Stimulated activated naive CD8-positive, alpha-beta T cell treated with anti-CD3 and anti-CD28 coated beads, Interleukin-15, amount 100 ng/mL, for 72 hours (primary cell): ENCODE measurements around the gene CCDC88B.

Experiments
- ATAC-seq: fragments of 150-1000 bp; cut with Tn5 transposase; 2 replicates; pipeline ENCODE4 v1.10.0; 2021; ENCODE audit warnings: mild to moderate bottlenecking, moderate library complexity
- DNase-seq, 2 donors: peaks; one replicate each; pipeline ENCODE4 v3.0.0; 2021 to 2022
- H3K27ac Mint-ChIP-seq, 2 donors: one replicate each; pipeline ENCODE4 v1.8.0; 2022; ENCODE audit warnings: mild to moderate bottlenecking in 2 of 2, mixed read lengths in 2 of 2, moderate library complexity in 2 of 2
- H3K27me3 Mint-ChIP-seq: one replicate; pipeline ENCODE4 v1.8.0; 2022; ENCODE audit warnings: mixed read lengths
- H3K4me1 Mint-ChIP-seq: one replicate; pipeline ENCODE4 v1.8.0; 2022; ENCODE audit warnings: mild to moderate bottlenecking, mixed read lengths
- H3K4me3 Mint-ChIP-seq, 2 donors: one replicate each; pipeline ENCODE4 v1.8.0; 2022; ENCODE audit warnings: mild to moderate bottlenecking in 2 of 2, mixed read lengths in 2 of 2, moderate library complexity in 1 of 2
- H3K9me3 Mint-ChIP-seq, 2 donors: one replicate each; pipeline ENCODE4 v1.8.0; 2022; ENCODE audit warnings: mixed read lengths in 2 of 2

CCDC88B gene

DNA sequence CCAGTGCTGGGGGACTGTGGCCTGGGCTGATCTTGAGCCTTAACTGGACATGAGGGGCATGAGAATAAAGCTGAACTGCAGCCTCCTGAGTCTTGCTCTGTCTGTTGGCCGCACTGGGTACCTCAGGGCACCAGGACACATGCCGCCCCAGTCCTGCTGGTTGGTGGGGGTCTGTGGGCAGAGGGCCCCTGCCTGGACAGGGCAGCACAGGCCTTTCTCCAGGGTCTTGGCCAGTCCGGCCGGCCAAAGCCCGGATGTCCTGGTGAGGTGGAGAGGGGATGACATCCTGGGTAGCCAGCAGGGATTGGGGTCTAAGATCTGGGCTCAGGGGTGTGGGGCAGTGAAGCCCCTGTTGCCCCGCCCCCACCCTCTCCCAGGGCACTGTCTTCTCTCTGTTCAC lies 17.4 kb downstream of the CCDC88B start:
- no peak overlapping the region for H3K27ac Mint-ChIP-seq
- H3K9me3 Mint-ChIP-seq: no peaks in the 10 kb centered on the region
- peaks cover 70% of the 10 kb centered on the region for H3K4me1 Mint-ChIP-seq
- H3K27me3 Mint-ChIP-seq: no peaks in the 10 kb centered on the region
- H3K4me3 Mint-ChIP-seq: peak overlapping the region; percentile 60 to 75
- no peak for ATAC-seq
- no peak for DNase-seq

DNA sequence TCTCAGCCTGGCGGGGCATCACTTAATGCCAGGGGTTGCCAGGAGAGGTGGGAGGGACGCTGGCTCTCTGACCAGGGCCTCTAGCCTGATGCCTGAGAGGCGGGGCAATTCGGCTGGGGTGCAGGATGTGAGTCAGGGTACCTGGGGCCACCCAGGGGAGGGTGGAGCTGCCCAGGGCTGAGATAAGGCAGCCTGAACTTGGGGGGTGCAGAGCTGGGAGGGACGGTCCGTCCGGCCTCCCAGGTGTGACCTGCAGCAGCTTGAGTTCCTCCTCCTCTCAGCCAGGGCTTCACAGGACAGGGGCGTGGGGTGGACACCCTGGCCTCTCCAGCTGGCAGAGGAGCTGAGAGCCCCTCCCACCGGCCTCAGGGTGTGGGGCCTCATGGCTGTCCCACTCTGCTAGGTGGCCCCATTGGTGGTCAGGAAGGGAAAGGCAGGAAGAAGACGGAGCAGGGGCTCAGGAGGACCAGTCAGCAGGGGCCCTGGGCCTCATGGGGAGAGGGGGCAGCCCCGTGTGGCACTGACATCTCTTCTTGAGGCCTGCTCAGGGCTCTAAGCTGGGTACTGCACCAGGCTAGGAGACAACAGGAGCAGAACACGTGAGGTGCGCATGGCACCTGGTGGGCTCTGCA lies 18.0 kb downstream of the CCDC88B start:
- H3K27ac Mint-ChIP-seq: no peak overlapping the region

GRCh38 chr11:64358536-64358906 lies 18.5 kb downstream of the CCDC88B start:
- Mint-ChIP-seq H3K27ac (no peak overlapping the region), H3K4me1 (peaks cover 70% of the 10 kb centered on the region), H3K9me3 (no peaks in the 10 kb centered on the region), H3K27me3 (no peaks in the 10 kb centered on the region), H3K4me3 (peak overlapping the region; percentile 60 to 75)
- DNase-seq (no peak), ATAC-seq (no peak)

More for the DNA sequence above, 18.0 kb downstream of the CCDC88B start:
- DNase-seq (peak; percentile 36 to 46), ATAC-seq (peak; percentile 52)
- Mint-ChIP-seq H3K4me1 (peaks cover 70% of the 10 kb centered on the region), H3K27me3 (no peaks in the 10 kb centered on the region), H3K9me3 (no peaks in the 10 kb centered on the region), H3K4me3 (peak overlapping the region; percentile 60 to 75)

GRCh38 chr11:64358907-64359711 lies 19.1 kb downstream of the CCDC88B start, which contains the start of gene RPS6KA4:
RPS6KA4 (plus strand) TSS chr11:64359162; CDS start chr11:64359236, 74 bp downstream.
- no peaks in the 10 kb centered on the region for H3K27me3 Mint-ChIP-seq
- DNase-seq (peak; percentile 44 to 59), ATAC-seq (peak; percentile 72)
- peak within 1 kb of the TSS; percentile 49 to 71 for H3K27ac Mint-ChIP-seq
- H3K4me1 Mint-ChIP-seq: peaks cover 70% of the 10 kb centered on the region
- H3K9me3 Mint-ChIP-seq: no peaks in the 10 kb centered on the region
- H3K4me3 Mint-ChIP-seq: peak within 1 kb of the TSS; percentile 81 to 84

- H3K4me3 Mint-ChIP-seq: peak overlapping the region; percentile 81 to 84
- peak overlapping the region in 1 of 2 donors; percentile 49 for H3K27ac Mint-ChIP-seq
- ATAC-seq (peak; percentile 41), DNase-seq (peak in 1 of 2 donors; percentile 33)
- peaks cover 64% of the 10 kb centered on the region for H3K4me1 Mint-ChIP-seq
- H3K27me3 Mint-ChIP-seq: no peaks in the 10 kb centered on the region
- H3K9me3 Mint-ChIP-seq: no peaks in the 10 kb centered on the region
Observed at GRCh38 chr11:64359712-64360445, 19.9 kb downstream of the CCDC88B start.

GRCh38 chr11:64360448-64360921 lies 20.5 kb downstream of the CCDC88B start:
- Mint-ChIP-seq H3K4me1 (peaks cover 58% of the 10 kb centered on the region), H3K27me3 (no peaks in the 10 kb centered on the region), H3K4me3 (peak overlapping the region; percentile 81 to 84), H3K27ac (no peak overlapping the region), H3K9me3 (no peaks in the 10 kb centered on the region)
- ATAC-seq (no peak), DNase-seq (no peak)

DNA sequence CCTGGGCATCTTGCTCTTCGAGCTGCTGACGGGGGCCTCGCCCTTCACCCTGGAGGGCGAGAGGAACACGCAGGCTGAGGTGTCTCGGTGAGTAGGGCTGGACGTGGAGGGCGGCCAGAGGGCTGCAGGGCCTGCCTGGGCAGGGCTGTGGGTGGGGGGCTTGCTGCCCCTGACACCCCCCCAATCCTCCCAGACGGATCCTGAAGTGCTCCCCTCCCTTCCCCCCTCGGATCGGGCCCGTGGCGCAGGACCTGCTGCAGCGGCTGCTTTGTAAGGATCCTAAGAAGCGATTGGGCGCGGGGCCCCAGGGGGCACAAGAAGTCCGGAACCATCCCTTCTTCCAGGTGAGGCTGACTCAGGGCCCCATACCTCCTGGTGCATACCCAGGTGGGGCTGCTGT lies 21.7 kb downstream of the CCDC88B start:
- no peaks in the 10 kb centered on the region for H3K9me3 Mint-ChIP-seq
- DNase-seq: no peak
- no peak for ATAC-seq
- peak overlapping the region in 1 of 2 donors; percentile 5 for H3K27ac Mint-ChIP-seq
- peaks cover 51% of the 10 kb centered on the region for H3K4me1 Mint-ChIP-seq
- H3K27me3 Mint-ChIP-seq: no peaks in the 10 kb centered on the region
- H3K4me3 Mint-ChIP-seq: no peak overlapping the region

DNA sequence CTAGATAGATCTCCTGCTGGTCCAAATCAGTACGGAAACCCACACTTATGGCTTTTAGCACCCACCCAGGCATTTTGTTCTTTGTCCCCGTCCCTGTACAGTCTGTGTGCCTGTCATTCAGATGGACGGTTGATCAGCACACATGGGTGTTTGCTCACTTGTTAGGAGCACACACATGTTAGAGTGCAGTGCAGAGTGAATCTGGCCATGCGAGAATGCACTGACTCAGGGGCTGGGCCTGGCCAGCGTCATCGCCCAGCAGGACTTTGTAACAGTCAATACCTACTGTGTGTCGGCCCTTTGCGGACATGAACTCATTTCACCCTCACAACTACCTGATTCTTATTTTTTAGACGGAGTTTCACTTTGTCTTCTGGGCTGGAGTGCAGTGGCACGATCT lies 22.3 kb downstream of the CCDC88B start:
- peaks cover 45% of the 10 kb centered on the region for H3K4me1 Mint-ChIP-seq
- ATAC-seq: no peak
- H3K4me3 Mint-ChIP-seq: no peak overlapping the region
- H3K9me3 Mint-ChIP-seq: no peaks in the 10 kb centered on the region
- no peaks in the 10 kb centered on the region for H3K27me3 Mint-ChIP-seq
- no peak for DNase-seq
- no peak overlapping the region for H3K27ac Mint-ChIP-seq

DNA sequence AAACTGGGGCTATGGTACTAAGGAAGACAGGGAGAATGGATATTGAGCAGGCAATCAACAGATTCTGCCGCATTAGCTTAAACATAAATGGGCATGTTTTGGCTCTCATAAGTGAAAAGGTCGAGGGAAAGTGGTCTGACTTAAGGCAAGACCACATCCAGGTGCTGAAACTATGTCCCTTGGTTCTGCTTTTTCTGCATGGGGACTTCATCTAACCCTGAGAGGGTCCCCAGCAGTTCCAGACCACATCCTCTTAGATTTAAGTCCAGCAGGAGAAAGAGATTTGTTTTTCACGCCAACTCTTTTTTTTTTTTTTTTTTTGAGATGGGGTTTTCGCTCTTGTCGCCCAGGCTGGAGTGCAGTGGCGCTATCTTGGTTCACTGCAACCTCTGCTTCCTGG lies 24.4 kb downstream of the CCDC88B start:
- DNase-seq (no peak), ATAC-seq (no peak)
- Mint-ChIP-seq H3K27ac (no peak overlapping the region), H3K9me3 (no peaks in the 10 kb centered on the region), H3K4me3 (no peak overlapping the region), H3K4me1 (peaks cover 28% of the 10 kb centered on the region), H3K27me3 (no peaks in the 10 kb centered on the region)

DNA sequence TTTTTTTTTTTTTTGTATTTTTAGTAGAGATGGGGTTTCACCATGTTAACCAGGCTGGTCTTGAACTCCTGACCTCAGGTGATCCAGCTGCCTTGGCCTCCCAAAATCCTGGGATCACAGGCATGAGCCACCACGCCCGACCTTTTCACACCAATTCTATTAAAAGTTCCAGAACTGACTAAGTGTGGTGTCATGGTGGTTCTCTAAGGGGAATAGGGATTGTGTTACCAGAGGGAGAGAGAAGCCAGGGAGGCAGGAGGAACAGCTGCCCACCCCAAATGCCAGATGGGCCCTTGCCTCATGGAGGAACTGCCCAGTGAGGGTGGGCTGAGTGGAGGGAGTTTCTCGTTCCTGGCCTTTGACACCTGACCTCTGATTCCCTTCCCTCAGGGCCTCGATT lies 24.9 kb downstream of the CCDC88B start:
- Mint-ChIP-seq H3K4me3 (no peak overlapping the region), H3K9me3 (no peaks in the 10 kb centered on the region), H3K27ac (no peak overlapping the region), H3K4me1 (peaks cover 24% of the 10 kb centered on the region), H3K27me3 (no peaks in the 10 kb centered on the region)
- DNase-seq (no peak), ATAC-seq (no peak)

DNA sequence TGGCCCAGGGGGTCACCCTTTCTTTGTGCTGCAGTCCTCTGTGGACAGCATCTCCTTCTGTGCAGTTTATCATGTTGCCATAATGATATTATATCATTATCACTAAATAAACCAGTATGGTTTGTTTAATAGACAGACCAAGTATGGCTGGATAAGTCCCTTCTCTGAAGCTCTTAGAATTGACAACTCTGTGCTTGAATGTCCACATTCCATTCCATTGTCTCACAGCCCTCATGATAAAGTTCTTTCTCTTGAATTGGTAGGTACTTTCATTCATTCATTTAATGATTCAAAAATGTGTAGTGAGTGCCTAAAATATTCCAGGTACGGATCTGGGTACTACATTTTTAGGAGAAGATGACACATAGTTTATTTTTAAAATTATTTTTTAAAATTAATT lies 26.7 kb downstream of the CCDC88B start:
- H3K9me3 Mint-ChIP-seq: no peaks in the 10 kb centered on the region
- H3K4me1 Mint-ChIP-seq: peaks cover 5% of the 10 kb centered on the region
- no peak overlapping the region for H3K4me3 Mint-ChIP-seq
- no peaks in the 10 kb centered on the region for H3K27me3 Mint-ChIP-seq
- ATAC-seq (no peak), DNase-seq (no peak)
- no peak overlapping the region for H3K27ac Mint-ChIP-seq

GRCh38 chr11:64367931-64368672 lies 28.1 kb downstream of the CCDC88B start:
- no peak for DNase-seq
- Mint-ChIP-seq H3K4me1 (peaks cover 5% of the 10 kb centered on the region), H3K9me3 (no peaks in the 10 kb centered on the region), H3K27ac (no peak overlapping the region), H3K27me3 (peaks cover 6% of the 10 kb centered on the region), H3K4me3 (no peak overlapping the region)
- ATAC-seq: no peak

- DNase-seq: no peak
- no peak overlapping the region for H3K4me3 Mint-ChIP-seq
- H3K4me1 Mint-ChIP-seq: peaks cover 5% of the 10 kb centered on the region
- no peak for ATAC-seq
- no peak overlapping the region for H3K27ac Mint-ChIP-seq
- peaks cover 8% of the 10 kb centered on the region for H3K27me3 Mint-ChIP-seq
- no peaks in the 10 kb centered on the region for H3K9me3 Mint-ChIP-seq
Observed at GRCh38 chr11:64368673-64369074, 28.7 kb downstream of the CCDC88B start.

DNA sequence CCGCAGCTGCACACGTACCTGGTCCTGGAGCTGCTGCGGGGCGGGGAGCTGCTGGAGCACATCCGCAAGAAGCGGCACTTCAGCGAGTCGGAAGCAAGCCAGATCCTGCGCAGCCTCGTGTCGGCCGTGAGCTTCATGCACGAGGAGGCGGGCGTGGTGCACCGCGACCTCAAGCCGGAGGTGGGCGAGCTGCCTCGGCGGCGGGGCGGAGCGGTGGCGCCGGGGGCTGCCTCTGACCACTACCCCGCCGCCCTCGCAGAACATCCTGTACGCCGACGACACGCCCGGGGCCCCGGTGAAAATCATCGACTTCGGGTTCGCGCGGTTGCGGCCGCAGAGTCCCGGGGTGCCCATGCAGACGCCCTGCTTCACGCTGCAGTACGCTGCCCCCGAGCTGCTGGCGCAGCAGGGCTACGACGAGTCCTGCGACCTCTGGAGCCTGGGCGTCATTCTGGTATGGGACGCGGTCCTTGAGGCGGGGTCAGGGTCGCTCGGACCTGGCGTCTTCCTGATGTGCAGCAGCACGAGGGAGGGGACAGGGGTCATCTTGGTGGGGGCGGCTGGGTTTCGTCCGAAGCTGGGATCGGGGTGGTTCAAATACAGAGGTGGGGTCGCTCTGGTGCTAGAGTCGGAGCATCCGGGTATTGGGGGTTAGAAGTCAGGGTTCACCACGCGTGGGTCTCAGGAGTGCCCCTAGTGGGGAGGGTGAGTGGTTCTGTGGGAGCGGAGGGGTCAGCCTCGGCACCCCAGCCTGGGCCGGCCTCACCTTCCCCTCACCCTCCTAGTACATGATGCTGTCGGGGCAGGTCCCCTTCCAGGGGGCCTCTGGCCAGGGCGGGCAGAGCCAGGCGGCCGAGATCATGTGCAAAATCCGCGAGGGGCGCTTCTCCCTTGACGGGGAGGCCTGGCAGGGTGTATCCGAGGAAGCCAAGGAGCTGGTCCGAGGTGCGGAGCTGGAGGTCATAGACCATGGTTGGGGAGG lies 29.7 kb downstream of the CCDC88B start:
- Mint-ChIP-seq H3K9me3 (no peaks in the 10 kb centered on the region), H3K27me3 (peaks cover 8% of the 10 kb centered on the region), H3K4me3 (no peak overlapping the region), H3K27ac (peak overlapping the region in 1 of 2 donors; percentile 27), H3K4me1 (peaks cover 5% of the 10 kb centered on the region)
- ATAC-seq: peak; percentile 13
- DNase-seq: no peak
